ENCODE results near the gene CD37. TPM values are rescaled to one million over a fixed set of nuclear protein-coding genes. Genes with fewer than 3 reads are reported as not detected.

CD37 gene
- total RNA-seq, 2 donors from 2014 or later, result not detected

GRCh38 chr19:49364083-49364737, 29.0 kb downstream of the CD37 start:
- no peak for TF ChIP-seq CTCF (conservative IDR thresholded peaks at IDR 0.05)
- H3K9ac ChIP-seq (ENCODE audit: extremely low read depth, low read length, poor library complexity, severe bottlenecking), result no peak overlapping the region
- H3K27me3 Mint-ChIP-seq (ENCODE audit: insufficient read depth), result peaks cover 3% of the 10 kb centered on the region
- no peak overlapping the region for H3K27ac ChIP-seq (ENCODE audit: low read depth, low read length)
- H3K36me3 Mint-ChIP-seq (ENCODE audit: low read depth), result peaks cover 11% of the 10 kb centered on the region
- H3K9me3 Mint-ChIP-seq, result peaks cover 7% of the 10 kb centered on the region
- no peaks in the 10 kb centered on the region for H3K4me1 ChIP-seq (ENCODE audit: control insufficient read depth, insufficient read depth, low read length)
- 77 to 84% methylated on average over 16 to 27 of the region's 27 CpGs for WGBS, 2 experiments (ENCODE audit: insufficient coverage in 1 of 2, insufficient read length in 1 of 2)
- no peak for DNase-seq
- H3K27me3 ChIP-seq (ENCODE audit: control insufficient read depth, insufficient read depth, low read length, poor library complexity, severe bottlenecking), result no peaks in the 10 kb centered on the region
- H3K27ac Mint-ChIP-seq, result no peak overlapping the region
- H3K9me3 ChIP-seq (ENCODE audit: control insufficient read depth, low read length), result peaks cover 7% of the 10 kb centered on the region
- H3K4me3 ChIP-seq (ENCODE audit: low read length), result peak overlapping the region; percentile 68
- no peak overlapping the region for H3K4me3 Mint-ChIP-seq
- H3K36me3 ChIP-seq (ENCODE audit: control insufficient read depth, insufficient read depth, low read length), result peaks cover 5% of the 10 kb centered on the region
- H3K4me1 Mint-ChIP-seq, result peaks cover 4% of the 10 kb centered on the region

- Histone ChIP-seq H3K4me1 (ENCODE audit: control insufficient read depth, insufficient read depth, low read length) (no peaks in the 10 kb centered on the region), H3K9ac (ENCODE audit: extremely low read depth, low read length, poor library complexity, severe bottlenecking) (no peak overlapping the region), H3K9me3 (ENCODE audit: control insufficient read depth, low read length) (peaks cover 18% of the 10 kb centered on the region), H3K27me3 (ENCODE audit: control insufficient read depth, insufficient read depth, low read length, poor library complexity, severe bottlenecking) (no peaks in the 10 kb centered on the region), H3K4me3 (ENCODE audit: low read length) (no peak overlapping the region), H3K36me3 (ENCODE audit: control insufficient read depth, insufficient read depth, low read length) (no peaks in the 10 kb centered on the region), H3K27ac (ENCODE audit: low read depth, low read length) (no peak overlapping the region)
- Mint-ChIP-seq H3K27me3 (ENCODE audit: insufficient read depth) (peaks cover 15% of the 10 kb centered on the region), H3K27ac (no peak overlapping the region), H3K4me1 (no peaks in the 10 kb centered on the region), H3K9me3 (peaks cover 20% of the 10 kb centered on the region), H3K4me3 (no peak overlapping the region), H3K36me3 (ENCODE audit: low read depth) (no peaks in the 10 kb centered on the region)
- DNase-seq, result no peak
- no peak for TF ChIP-seq CTCF (conservative IDR thresholded peaks at IDR 0.05)
Observed at GRCh38 chr19:49366110-49366509, 30.9 kb downstream of the CD37 start.

GRCh38 chr19:49368711-49369358, 33.6 kb downstream of the CD37 start:
- Mint-ChIP-seq H3K36me3 (ENCODE audit: low read depth) (no peaks in the 10 kb centered on the region), H3K27ac (no peak overlapping the region), H3K4me3 (no peak overlapping the region), H3K27me3 (ENCODE audit: insufficient read depth) (peaks cover 19% of the 10 kb centered on the region), H3K4me1 (no peaks in the 10 kb centered on the region), H3K9me3 (peaks cover 20% of the 10 kb centered on the region)
- no peak overlapping the region for H3K27ac ChIP-seq (ENCODE audit: low read depth, low read length)
- no peak overlapping the region for H3K4me3 ChIP-seq (ENCODE audit: low read length)
- no peak overlapping the region for H3K9ac ChIP-seq (ENCODE audit: extremely low read depth, low read length, poor library complexity, severe bottlenecking)
- no peaks in the 10 kb centered on the region for H3K27me3 ChIP-seq (ENCODE audit: control insufficient read depth, insufficient read depth, low read length, poor library complexity, severe bottlenecking)
- H3K36me3 ChIP-seq (ENCODE audit: control insufficient read depth, insufficient read depth, low read length), result no peaks in the 10 kb centered on the region
- H3K4me1 ChIP-seq (ENCODE audit: control insufficient read depth, insufficient read depth, low read length), result no peaks in the 10 kb centered on the region
- no peak for DNase-seq
- peaks cover 18% of the 10 kb centered on the region for H3K9me3 ChIP-seq (ENCODE audit: control insufficient read depth, low read length)
- 80 to 82% methylated on average over 5 of the region's 5 CpGs for WGBS, 2 experiments (ENCODE audit: insufficient coverage in 1 of 2, insufficient read length in 1 of 2)
- TF ChIP-seq CTCF (conservative IDR thresholded peaks at IDR 0.05), result no peak
